Stimulated activated naive CD8-positive, alpha-beta T cell treated with anti-CD3 and anti-CD28 coated beads, Interleukin-15, amount 100 ng/mL, for 72 hours (primary cell): ENCODE results near the gene KCND3.
A peak's percentile ranks its signal among the peaks of the same experiment; 100 is the strongest.

Experiments used
- ATAC-seq: fragments of 150-1000 bp; cut with Tn5 transposase; 2 replicates; pipeline ENCODE4 v1.10.0; 2021; ENCODE audit warnings: mild to moderate bottlenecking, moderate library complexity
- DNase-seq, 2 donors: peaks; one replicate each; pipeline ENCODE4 v3.0.0; 2021 to 2022
- H3K27ac Mint-ChIP-seq, 2 donors: one replicate each; pipeline ENCODE4 v1.8.0; 2022; ENCODE audit warnings: mild to moderate bottlenecking in 2 of 2, mixed read lengths in 2 of 2, moderate library complexity in 2 of 2
- H3K27me3 Mint-ChIP-seq: one replicate; pipeline ENCODE4 v1.8.0; 2022; ENCODE audit warnings: mixed read lengths
- H3K4me1 Mint-ChIP-seq: one replicate; pipeline ENCODE4 v1.8.0; 2022; ENCODE audit warnings: mild to moderate bottlenecking, mixed read lengths
- H3K4me3 Mint-ChIP-seq, 2 donors: one replicate each; pipeline ENCODE4 v1.8.0; 2022; ENCODE audit warnings: mild to moderate bottlenecking in 2 of 2, mixed read lengths in 2 of 2, moderate library complexity in 1 of 2
- H3K9me3 Mint-ChIP-seq, 2 donors: one replicate each; pipeline ENCODE4 v1.8.0; 2022; ENCODE audit warnings: mixed read lengths in 2 of 2

Gene KCND3

GRCh38 chr1:111792249-111792648 lies 197.2 kb downstream of the KCND3 start:
- ATAC-seq (no peak), DNase-seq (no peak)
- Mint-ChIP-seq H3K4me1 (no peaks in the 10 kb centered on the region), H3K27ac (no peak overlapping the region), H3K9me3 (no peaks in the 10 kb centered on the region), H3K27me3 (peaks cover 21% of the 10 kb centered on the region), H3K4me3 (no peak overlapping the region)

DNA sequence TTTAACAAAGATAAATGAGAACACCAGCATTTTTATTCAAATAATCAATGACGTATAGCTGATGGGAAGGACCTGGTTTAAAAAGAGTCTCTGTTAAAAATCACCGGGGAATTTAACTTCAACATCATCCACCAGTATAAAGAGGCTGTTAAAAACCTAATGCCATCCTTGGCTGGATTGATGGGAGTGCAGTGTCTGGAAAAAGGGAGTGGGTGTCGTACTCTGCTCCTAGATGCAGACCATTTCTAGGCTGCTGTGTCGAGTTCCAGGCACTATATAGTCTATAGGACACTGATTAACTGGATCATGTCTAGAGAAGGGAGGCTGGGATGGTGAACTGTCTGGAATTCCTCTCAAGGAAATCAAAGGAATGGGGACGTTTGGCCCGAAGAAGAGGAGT lies 197.7 kb downstream of the KCND3 start:
- ATAC-seq: no peak
- Mint-ChIP-seq H3K27ac (no peak overlapping the region), H3K9me3 (no peaks in the 10 kb centered on the region), H3K4me1 (no peaks in the 10 kb centered on the region), H3K4me3 (no peak overlapping the region), H3K27me3 (peaks cover 21% of the 10 kb centered on the region)
- no peak for DNase-seq

GRCh38 chr1:111789666-111790316 lies 199.7 kb downstream of the KCND3 start:
- DNase-seq: no peak
- Mint-ChIP-seq H3K4me1 (no peaks in the 10 kb centered on the region), H3K4me3 (no peak overlapping the region), H3K9me3 (no peaks in the 10 kb centered on the region), H3K27me3 (peaks cover 21% of the 10 kb centered on the region), H3K27ac (no peak overlapping the region)
- no peak for ATAC-seq

DNA sequence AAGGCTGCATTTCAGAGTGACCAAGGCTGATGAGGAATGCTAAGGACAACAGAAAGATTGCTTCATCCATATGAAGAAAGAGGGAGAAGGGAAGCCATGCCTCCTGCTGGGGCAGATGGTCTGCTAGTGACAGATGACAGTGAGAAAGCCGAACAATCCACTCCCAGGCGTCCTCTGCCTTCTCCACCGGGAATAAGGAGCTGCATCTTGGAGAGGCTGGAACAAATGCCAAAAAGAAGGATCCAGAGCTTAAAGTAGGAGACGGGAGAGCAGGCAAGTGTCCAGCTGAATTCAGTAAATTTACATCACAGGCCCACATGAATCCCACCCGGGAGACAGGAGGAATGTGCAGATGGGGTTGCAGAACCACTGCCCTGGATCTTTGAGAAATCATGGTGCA lies 200.3 kb downstream of the KCND3 start:
- Mint-ChIP-seq H3K27me3 (peaks cover 21% of the 10 kb centered on the region), H3K4me3 (no peak overlapping the region), H3K4me1 (no peaks in the 10 kb centered on the region), H3K27ac (no peak overlapping the region), H3K9me3 (no peaks in the 10 kb centered on the region)
- ATAC-seq: no peak
- DNase-seq: no peak

GRCh38 chr1:111786669-111787207 lies 202.7 kb downstream of the KCND3 start:
- no peak for DNase-seq
- ATAC-seq: no peak
- H3K4me3 Mint-ChIP-seq: no peak overlapping the region

GRCh38 chr1:111784273-111784901 lies 205.1 kb downstream of the KCND3 start:
- Mint-ChIP-seq H3K9me3 (no peaks in the 10 kb centered on the region), H3K4me3 (no peak overlapping the region), H3K27me3 (no peaks in the 10 kb centered on the region), H3K4me1 (no peaks in the 10 kb centered on the region), H3K27ac (no peak overlapping the region)
- ATAC-seq (no peak), DNase-seq (no peak)

More at GRCh38 chr1:111786669-111787207, 202.7 kb downstream of the KCND3 start:
- Mint-ChIP-seq H3K9me3 (no peaks in the 10 kb centered on the region), H3K27me3 (peaks cover 14% of the 10 kb centered on the region), H3K27ac (no peak overlapping the region), H3K4me1 (no peaks in the 10 kb centered on the region)

DNA sequence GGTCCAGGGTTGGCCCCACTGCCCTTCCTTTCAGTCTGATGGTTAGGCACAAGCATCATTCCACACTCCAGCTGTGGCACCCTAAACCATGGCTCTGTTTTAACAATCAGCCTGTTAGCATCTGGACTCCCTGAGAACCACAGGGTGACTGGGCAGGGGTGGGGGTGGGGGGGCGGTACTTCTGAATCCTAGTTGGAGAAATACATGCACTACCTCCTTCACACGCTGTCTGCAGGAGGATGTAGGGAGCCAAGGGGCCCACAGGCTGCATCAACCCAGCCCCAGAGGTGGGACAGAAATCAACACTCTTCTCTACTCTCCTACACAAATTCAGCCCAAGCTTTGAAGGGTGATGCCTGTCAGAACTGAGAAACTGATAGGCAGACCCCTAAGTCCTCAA lies 209.9 kb downstream of the KCND3 start:
- Mint-ChIP-seq H3K4me1 (no peaks in the 10 kb centered on the region), H3K9me3 (no peaks in the 10 kb centered on the region), H3K27ac (no peak overlapping the region), H3K27me3 (peaks cover 6% of the 10 kb centered on the region), H3K4me3 (no peak overlapping the region)
- ATAC-seq (no peak), DNase-seq (no peak)

DNA sequence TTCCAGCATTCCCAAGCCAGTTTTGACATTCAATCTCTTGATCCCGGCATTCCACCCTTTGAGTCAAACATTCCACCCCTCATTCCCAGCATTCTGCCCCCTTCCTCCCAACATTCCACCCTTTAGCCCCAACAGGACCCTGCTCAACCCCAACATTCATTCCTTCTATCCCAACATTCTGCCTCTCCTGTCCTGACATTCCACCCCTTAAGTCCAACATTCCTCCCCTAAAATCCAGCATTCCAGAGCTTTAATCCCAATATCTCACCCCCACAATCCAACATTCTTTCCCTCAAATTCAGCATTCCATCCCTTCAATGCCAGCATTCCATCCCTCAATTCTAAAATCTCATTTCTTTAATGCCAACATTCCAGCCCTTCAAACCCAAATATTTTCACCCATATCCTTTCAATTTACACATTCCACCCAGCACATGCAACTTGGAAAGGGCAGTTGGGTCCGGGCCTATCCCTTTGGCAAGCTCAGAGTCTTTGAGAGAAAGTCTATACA lies 210.9 kb downstream of the KCND3 start:
- ATAC-seq: no peak
- H3K4me3 Mint-ChIP-seq: no peak overlapping the region
- no peaks in the 10 kb centered on the region for H3K9me3 Mint-ChIP-seq
- no peak overlapping the region for H3K27ac Mint-ChIP-seq
- H3K27me3 Mint-ChIP-seq: peaks cover 6% of the 10 kb centered on the region
- DNase-seq: no peak
- H3K4me1 Mint-ChIP-seq: no peaks in the 10 kb centered on the region

GRCh38 chr1:111778066-111778465 lies 211.4 kb downstream of the KCND3 start:
- no peak for DNase-seq
- H3K9me3 Mint-ChIP-seq: no peaks in the 10 kb centered on the region
- no peak overlapping the region for H3K27ac Mint-ChIP-seq
- no peak for ATAC-seq
- H3K4me1 Mint-ChIP-seq: no peaks in the 10 kb centered on the region
- H3K4me3 Mint-ChIP-seq: no peak overlapping the region
- peaks cover 6% of the 10 kb centered on the region for H3K27me3 Mint-ChIP-seq

GRCh38 chr1:111777301-111777700 lies 212.2 kb downstream of the KCND3 start:
- H3K4me3 Mint-ChIP-seq: no peak overlapping the region

GRCh38 chr1:111776861-111777260 lies 212.6 kb downstream of the KCND3 start:
- ATAC-seq: no peak
- Mint-ChIP-seq H3K4me1 (no peaks in the 10 kb centered on the region), H3K27me3 (peaks cover 6% of the 10 kb centered on the region), H3K27ac (peak overlapping the region in 1 of 2 donors; percentile 36), H3K4me3 (no peak overlapping the region), H3K9me3 (no peaks in the 10 kb centered on the region)
- no peak for DNase-seq

More at GRCh38 chr1:111777301-111777700, 212.2 kb downstream of the KCND3 start:
- Mint-ChIP-seq H3K4me1 (no peaks in the 10 kb centered on the region), H3K27ac (no peak overlapping the region), H3K9me3 (no peaks in the 10 kb centered on the region), H3K27me3 (peaks cover 6% of the 10 kb centered on the region)
- ATAC-seq (no peak), DNase-seq (no peak)

DNA sequence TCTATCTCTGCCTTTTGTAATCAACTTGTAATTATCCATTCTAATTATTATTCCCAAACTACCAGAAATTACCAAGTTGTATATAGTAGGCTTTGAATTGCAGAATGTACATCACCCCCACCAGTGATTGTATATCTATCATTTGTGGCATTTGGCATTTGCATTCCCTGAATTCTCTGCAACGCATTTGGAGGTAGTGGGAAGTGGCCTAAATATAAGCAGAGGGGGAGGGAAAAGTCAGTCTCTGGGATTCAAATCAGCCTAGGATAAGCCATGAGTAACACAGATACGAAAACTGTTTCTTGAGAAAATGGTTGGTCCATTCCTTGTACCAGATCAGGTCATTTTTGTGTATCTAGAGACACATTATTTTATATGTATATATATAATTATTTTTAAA lies 213.1 kb downstream of the KCND3 start:
- Mint-ChIP-seq H3K4me3 (no peak overlapping the region), H3K9me3 (no peaks in the 10 kb centered on the region), H3K27me3 (peaks cover 6% of the 10 kb centered on the region), H3K27ac (no peak overlapping the region), H3K4me1 (no peaks in the 10 kb centered on the region)
- no peak for ATAC-seq
- no peak for DNase-seq

- ATAC-seq (no peak), DNase-seq (no peak)
- Mint-ChIP-seq H3K27ac (no peak overlapping the region), H3K4me1 (no peaks in the 10 kb centered on the region), H3K27me3 (peaks cover 6% of the 10 kb centered on the region), H3K4me3 (no peak overlapping the region), H3K9me3 (no peaks in the 10 kb centered on the region)
Observed at GRCh38 chr1:111775966-111776365, 213.5 kb downstream of the KCND3 start.

DNA sequence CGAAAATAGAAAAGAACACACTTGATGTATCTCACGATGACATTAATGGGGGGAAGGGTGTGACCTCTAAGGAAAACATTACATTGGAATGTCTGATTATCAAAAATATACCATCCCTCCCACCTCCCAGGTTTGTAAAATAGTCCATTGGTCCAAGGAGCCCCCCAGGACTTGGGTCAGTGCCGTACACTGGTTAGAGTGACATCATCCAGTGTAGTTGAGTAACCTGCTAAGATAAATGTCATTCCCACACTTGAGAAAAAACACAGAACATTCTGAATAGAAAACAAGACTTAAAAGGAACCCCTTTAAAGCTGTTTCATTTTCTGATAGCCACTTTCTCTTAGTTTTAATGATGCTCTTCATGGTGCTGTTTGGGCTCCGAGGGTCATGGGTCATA lies 218.6 kb downstream of the KCND3 start:
- ATAC-seq: no peak
- Mint-ChIP-seq H3K27ac (no peak overlapping the region), H3K4me3 (no peak overlapping the region), H3K27me3 (no peaks in the 10 kb centered on the region), H3K9me3 (no peaks in the 10 kb centered on the region), H3K4me1 (no peaks in the 10 kb centered on the region)
- no peak for DNase-seq

DNA sequence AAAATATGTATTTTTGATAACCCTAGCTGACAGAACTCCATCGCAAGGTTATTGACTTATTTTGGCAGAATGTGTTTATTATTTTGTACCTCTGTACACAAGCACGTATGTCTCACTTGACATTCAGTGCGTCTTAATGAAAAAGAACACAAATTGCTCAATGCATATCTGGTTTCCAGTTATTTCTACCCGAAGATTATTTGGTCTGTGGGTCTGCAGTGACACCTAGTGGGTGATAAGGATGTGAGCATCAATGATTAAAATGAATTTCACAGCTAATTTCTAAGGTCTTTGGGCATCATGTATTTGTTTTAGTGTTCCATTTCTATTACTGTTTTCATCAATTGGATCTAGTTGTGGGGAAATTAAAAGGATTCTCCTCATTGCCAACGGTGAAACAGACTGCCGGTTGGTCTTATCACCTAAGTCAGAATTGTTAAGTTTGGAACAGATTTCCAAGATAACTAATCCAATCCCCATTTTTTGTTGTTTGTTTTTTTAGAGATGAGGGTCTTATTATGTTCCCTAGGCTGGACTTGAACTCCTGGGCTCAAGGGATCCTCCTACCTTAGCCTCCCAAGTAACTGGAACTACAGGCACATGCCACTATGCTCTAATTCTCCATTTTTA lies 219.8 kb downstream of the KCND3 start:
- Mint-ChIP-seq H3K4me3 (no peak overlapping the region), H3K9me3 (no peaks in the 10 kb centered on the region)
- ATAC-seq: peak; percentile 46

DNA sequence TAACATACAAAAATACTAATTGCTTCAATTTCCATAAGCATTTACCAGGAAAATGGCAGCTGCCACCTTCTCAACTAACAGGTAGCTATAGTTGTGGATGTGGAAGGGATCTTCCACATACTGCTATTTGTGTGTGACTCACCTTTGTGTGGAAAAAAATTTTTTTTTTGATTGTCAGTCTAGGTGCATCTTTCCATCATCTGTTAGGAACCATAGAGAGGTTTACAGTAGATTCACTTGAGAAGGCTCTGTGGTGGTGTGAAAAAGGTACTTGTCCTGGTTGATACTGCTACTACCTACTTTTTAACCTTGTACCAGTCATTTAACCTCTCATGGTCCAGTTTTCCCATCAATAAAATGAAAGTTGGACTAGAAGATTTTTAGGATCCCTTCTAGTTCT lies 220.8 kb downstream of the KCND3 start:
- Mint-ChIP-seq H3K27me3 (no peaks in the 10 kb centered on the region), H3K4me3 (no peak overlapping the region), H3K4me1 (no peaks in the 10 kb centered on the region), H3K9me3 (no peaks in the 10 kb centered on the region), H3K27ac (no peak overlapping the region)
- ATAC-seq: peak; percentile 40
- no peak for DNase-seq

More for the DNA sequence above, 219.8 kb downstream of the KCND3 start:
- Mint-ChIP-seq H3K27ac (no peak overlapping the region), H3K27me3 (no peaks in the 10 kb centered on the region), H3K4me1 (no peaks in the 10 kb centered on the region)
- peak; percentile 24 to 44 for DNase-seq
